GM18870 (cell line): ENCODE measurements around the gene IMP3.

ENCODE experiments used
- ATAC-seq: cut with Tn5 transposase; IDR thresholded peaks from one replicate; pipeline ENCODE4 v1.9.1; 2021; ENCODE audit warnings: moderate library complexity; ENCODE audit not compliant: unreplicated experiment

IMP3 gene

GRCh38 chr15:75625542-75626347 lies 14.3 kb downstream of the IMP3 start, which contains the start of gene SNUPN:
TSS of gene SNUPN (minus strand) at chr15:75625725. CDS start at chr15:75621051, 4,674 bp downstream.
- peak; percentile 68 for ATAC-seq

- ATAC-seq: no peak
Measured at GRCh38 chr15:75622505-75622904, 17.5 kb downstream of the IMP3 start.

DNA sequence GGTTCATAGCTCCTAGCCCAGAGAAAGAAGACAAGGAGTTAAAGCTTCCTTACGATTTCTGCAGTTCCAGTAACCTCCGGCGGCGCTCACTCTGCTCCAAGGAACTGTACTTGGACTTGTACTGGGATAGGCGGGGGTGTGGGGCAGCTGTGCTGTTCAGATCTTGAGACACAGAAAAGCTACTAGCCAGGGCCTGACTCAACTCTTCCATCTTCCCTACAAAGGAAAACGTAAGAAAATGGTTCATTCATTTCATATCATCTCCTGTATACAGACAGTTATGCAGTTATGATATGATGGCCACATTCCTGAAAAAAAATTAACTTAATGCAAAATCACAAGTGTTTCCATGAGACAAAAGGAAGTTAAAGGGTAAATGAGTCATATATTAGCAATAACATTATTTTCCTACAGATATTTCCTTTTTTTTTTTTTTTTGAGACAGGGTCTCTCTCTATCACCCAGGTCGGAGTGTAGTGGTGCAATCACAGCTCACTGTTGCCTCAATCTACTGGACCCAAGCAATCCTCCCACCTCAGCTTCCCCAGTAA lies 19.1 kb downstream of the IMP3 start:
- ATAC-seq: no peak

DNA sequence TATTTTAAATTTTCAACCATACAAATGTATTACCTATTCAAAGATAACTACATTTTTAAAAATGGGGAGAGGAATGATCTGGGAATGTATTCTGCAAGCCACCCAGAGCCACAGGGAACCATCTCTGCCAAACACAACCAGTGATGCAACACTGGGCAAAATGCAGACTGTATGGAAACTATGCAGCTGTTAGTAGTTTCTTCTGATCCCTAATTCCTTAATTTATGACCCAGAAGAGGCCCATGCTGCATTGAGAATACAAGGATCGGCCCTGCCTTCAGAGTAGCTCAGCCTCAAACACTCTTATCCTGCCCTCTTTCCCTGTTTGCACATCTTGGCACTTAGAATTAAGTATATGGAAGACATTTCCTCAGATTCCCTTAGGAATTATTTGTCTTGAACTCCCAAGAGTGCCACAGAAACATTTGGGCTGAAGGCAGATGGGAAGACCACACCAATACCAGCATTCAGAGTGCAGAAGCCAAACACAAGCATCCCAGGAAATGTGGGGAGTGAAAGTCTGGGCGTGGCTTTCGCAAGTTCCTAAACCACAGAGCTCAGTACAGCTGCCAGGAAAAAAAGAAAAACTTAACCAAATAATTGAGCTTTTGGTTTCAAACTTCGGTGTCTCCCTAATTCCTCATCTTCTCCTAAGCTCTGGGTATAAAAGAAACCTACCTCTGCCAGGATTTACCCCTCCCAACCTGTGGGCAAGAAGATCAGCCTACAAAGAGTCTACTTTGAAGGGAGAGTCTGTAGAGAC lies 19.8 kb downstream of the IMP3 start:
- ATAC-seq: no peak

- ATAC-seq: no peak
Measured at GRCh38 chr15:75616766-75617165, 23.3 kb downstream of the IMP3 start.

DNA sequence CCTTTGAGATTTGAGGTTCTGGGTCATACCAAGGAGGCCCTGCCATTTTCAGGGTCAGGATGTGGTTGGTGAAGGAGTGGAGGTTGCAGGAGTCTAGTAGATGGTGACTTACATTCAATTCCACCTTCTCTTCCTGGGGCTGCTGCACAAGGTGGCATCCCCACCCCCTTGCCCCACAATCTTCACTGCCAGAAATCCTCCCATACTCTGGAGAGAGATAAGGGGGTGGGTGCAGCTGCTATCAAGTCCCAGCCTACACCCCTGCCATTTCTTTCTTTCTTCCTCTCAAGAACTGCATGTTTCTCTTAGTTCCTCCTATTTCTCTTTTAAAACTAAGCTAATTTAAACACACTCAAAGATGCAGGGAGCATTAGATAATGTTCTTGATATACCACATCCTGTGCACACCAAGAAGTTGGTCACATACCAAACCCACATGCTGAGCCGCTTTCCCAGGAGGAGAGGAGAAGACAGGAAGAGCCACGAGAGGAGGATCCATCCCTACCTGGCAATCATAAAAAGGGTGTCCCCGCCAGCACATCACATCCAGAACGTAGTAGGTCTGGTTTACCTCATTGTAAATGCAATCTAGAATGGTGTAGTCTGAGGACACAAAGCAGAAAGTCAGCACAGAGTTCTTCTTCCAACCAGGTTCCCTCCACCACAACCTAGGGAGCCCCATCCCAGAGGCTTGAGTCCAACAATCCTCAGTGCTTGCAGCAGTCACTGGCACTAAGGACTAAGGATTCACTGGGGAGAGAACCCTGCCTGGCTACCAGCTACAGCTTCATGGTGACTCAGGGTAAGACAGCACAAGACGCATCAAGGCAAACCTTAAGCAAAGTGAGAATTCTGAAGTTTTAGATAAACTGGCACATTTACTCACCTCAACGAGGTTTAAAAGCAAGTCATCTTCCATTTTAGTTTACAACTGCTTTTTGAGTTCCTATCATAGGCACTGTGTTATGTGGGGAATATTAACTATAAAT lies 33.0 kb downstream of the IMP3 start:
- ATAC-seq: no peak

DNA sequence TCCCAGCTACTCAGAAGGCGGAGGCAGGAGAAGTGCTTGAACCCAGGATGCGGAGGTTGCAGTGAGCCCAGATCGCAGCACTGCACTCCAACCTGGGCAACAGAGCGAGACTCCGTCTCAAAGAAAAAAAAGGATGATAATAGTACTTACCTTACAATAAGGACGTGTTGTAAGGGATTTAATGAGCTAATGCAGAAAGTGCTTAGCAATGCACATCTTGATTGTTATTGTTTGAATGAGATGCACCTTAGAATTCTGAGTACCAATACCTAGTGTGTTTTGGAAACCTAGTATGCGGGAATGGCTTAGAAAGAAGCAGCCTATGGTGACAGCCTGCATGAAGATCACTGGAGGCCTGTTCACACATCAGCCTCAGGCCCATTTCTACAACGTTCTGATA lies 34.0 kb downstream of the IMP3 start:
- no peak for ATAC-seq

DNA sequence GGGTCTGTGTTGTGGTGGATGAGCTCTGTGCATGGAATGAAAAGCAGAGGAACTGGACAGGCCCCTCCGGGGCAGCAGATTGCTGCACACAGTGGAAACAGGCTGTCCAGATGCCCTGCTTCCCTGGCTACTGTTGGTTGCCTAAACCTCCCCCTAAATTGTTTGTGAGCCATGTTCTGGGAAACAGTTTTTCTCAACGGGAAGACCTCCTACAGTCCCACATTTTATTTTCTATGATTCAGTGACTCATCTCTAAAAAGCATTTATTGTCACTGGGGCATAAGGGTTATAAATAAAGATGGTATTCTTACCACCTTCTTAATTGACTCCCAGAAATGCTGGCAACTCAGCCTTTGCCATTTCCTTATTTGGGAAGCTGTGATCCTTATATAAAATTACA lies 40.6 kb downstream of the IMP3 start:
- ATAC-seq: no peak

DNA sequence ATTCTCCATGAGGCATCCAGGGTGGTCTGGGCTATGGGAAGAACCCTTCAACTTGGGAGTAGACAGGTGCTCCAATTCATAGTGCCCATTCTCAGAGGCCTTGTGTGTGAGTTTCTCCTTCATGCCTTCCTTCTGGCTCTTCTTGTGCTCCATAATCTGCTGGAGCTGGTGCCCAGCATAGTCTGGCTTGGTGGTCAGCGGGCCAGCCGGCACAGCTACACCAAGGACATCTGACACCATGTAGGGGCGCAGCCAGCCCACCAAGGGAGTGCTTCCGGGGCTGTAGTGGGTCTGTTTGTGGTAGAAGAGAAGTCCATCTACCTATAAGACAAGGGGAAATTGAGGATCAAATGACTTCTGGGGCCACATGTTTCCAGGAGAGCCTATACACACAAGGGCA lies 41.7 kb downstream of the IMP3 start:
- no peak for ATAC-seq

DNA sequence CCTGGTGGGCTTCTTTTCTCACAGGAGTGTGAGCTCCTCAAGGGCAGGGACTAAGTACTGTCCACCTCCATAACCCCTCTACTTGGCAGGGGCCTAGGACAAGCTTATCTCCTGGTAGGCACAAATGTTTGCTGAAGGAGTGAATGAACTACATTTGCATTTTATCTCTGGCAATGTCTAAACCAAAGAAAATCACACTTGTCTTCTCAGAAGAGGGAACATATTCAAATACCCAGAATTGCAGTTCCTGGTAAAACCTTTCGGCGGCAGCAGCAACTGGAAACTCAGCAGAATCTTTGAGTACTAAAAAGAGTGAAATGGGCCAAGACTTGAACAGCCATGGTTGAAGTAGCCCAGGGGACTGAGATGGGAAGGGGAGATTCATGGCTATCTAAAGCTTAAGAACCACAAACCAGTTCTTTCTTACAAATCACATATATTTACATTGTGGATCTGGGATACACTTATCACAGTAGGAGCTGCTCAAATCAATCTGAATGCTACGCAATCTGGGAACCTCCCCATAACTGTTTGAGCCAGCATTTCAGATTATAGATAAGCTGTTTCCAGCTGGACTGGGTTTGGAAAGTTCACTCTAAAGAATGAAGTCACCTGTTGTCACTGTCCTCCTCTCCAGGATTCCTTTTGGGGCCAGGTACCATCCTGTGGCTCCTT lies 42.2 kb downstream of the IMP3 start:
- no peak for ATAC-seq

DNA sequence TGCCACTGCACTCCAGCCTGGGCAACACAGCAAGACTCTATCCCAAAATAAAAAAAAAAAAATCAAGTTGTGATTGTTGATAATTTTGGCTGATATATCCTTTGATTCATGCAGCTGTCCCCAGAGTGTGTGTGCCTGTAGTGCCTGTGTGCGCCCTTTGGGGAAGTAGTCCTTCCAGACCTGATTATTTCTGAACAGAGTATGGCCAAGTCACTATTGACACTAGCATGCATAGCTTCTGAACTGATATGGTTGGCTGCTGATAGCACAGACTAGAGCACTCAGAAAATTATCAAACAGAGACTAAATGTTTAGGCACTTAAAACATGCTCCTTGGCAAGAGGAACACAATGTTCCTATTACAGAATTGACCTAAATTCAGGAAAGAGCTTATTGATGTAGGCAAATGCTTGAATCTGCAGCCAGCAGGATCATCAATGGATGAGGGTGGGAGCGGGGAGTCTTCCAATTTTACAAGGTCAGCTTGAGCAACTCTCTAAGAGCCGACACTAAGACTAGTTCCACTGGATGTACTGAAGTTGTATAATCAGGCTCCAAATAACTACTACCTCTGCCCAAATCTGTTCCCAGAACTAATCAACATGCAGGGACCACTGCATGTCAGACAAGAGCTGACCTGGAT lies 43.2 kb downstream of the IMP3 start:
- no peak for ATAC-seq

- no peak for ATAC-seq
Measured at GRCh38 chr15:75594276-75594675, 45.7 kb downstream of the IMP3 start.

DNA sequence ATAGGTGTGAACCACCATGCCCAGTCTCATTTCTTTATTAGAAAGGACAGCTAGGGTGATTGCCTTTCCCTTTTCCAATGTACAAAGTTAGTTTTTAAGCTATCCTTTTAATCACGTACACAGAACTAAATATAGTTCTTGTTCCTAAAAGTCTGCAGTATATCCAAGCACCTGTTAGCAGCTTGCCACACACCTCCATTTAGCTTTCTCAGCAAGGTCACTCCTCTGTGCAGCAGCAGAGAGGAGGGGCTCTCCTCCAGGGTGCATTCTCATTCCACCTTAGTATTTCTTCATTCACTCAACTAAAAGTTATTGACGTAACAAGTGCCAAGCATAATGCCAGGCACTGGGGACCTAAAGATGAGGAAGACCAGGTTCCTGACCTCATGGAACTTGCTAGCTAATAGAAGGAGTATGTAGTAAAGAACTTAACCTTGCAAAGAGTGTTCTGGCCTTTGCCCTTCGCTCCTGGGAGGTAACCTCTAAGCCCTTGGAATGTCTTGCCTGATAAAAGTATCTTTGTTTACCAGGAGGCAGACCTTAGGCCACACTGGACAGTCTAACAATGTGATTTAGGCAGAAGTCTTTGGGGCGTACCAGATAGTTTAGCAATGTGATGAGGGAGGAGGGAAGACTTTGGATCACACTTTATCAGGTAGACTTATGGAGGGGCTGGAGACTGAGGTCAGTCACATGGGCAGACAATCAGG lies 48.2 kb downstream of the IMP3 start:
- no peak for ATAC-seq

DNA sequence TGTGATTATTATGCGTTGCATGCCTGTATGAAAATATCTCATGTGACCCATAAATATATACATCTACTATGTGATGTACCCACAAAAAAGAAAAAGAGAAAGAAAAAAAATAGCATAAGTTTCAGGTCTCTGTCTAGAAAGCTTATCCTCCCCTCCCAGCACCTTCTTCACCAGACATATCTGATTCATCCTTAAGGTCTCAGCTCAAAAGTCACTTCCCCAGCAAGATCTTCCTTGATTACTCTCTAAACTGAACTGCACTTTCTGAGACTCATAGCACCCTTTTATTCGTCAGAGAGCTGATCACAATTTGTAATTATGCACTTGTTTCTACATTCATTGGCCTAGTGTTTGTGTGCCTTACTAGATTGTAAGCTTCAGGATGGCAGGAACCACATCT lies 49.8 kb downstream of the IMP3 start:
- no peak for ATAC-seq
